Measurements from ENCODE around the gene BRPF3. TPM values are rescaled to one million over a fixed set of nuclear protein-coding genes. Genes with fewer than 3 reads are reported as not detected.

BRPF3 gene
- total and polyA plus RNA-seq, 2 of the 13 experiments (the other 11 are each of a cell fraction or from before 2014, with no cell fraction given): 12.3 to 22.9 TPM

DNA sequence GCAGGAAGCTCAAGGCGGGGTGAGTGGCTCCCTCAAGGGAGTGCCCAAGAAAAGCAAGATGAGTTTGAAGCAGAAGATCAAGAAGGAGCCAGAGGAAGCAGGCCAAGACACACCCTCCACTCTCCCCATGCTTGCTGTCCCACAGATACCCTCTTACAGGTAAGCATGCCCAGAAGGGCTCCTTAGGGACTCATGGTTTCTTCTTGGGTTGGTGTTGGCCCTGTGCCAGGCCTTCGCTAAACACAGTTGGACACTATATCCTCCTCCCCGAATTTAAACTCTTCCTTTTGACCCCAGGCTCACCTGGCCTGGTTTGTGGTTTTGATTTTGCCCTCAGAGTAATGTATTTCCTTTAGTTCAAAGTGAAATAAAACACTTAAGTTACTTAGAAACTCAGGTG is 5.1 kb downstream of the BRPF3 start:
- ATAC-seq: no peak

More for the DNA sequence above, 5.1 kb downstream of the BRPF3 start:
- ChIA-PET CTCF (ENCODE audit: low intra/inter-chr PET ratio, low total read pairs) (no interaction called here), POLR2A (no interaction called here)
- Histone ChIP-seq H3K27me3 (ENCODE audit: control insufficient read depth in 1 of 2, insufficient read depth in 2 of 2, low read length in 2 of 2) (no peaks in the 10 kb centered on the region), H3K79me2 (ENCODE audit: insufficient read depth, low read length) (peaks cover 57% of the 10 kb centered on the region), H3K9ac (ENCODE audit: insufficient read depth, low read depth, low read length) (no peak overlapping the region), H3K9me3 (ENCODE audit: low read length) (no peaks in the 10 kb centered on the region), H3K4me2 (ENCODE audit: low read depth, low read length) (no peak overlapping the region), H3K36me3 (replicated peaks in 1 of 2; ENCODE audit: control insufficient read depth in 1 of 2, insufficient read depth in 2 of 2, low read length in 2 of 2) (peaks cover 38 to 71% of the 10 kb centered on the region in 2 experiments), H4K20me1 (ENCODE audit: insufficient read depth, low read length) (no peaks in the 10 kb centered on the region; the same call in 1 of the 2 replicates), H2AFZ (ENCODE audit: low read length) (no peak overlapping the region), H3K4me1 (ENCODE audit: insufficient read depth, low read length) (peaks cover 20% of the 10 kb centered on the region), H3K27ac (ENCODE audit: extremely low read length, insufficient read depth, low read length) (no peak overlapping the region), H3K4me3 (replicated peaks in 1 of 3; ENCODE audit: insufficient read depth in 1 of 3, low read depth in 2 of 3, low read length in 3 of 3) (no peak overlapping the region)
- DNase-seq (ENCODE audit: low spot score) (no peak), FAIRE-seq (no peak)
- intact Hi-C loops (cut with micrococcal nuclease; ENCODE audit: unreplicated experiment): no loop called here
- 95% methylated on average over 3 of the region's 3 CpGs for WGBS (ENCODE audit: low lambda C conversion rate)
- in situ Hi-C loops (cut with HindIII; ENCODE audit: extremely low pct_ligation_motif_present, low pct_unique_long_range_greater_than_20kb): no loop called here
- no TSS peak for BruUV-seq (replicated peaks)
- no peak for TF ChIP-seq FOXK1 (CRISPR knock-in tag; IDR thresholded peaks at IDR 0.05; ENCODE audit: borderline replicate concordance, low read depth)
- TF ChIP-seq ZNF232 (CRISPR knock-in tag; IDR thresholded peaks at IDR 0.05; ENCODE audit: borderline replicate concordance): no peak
- TF ChIP-seq, protein P1, sequence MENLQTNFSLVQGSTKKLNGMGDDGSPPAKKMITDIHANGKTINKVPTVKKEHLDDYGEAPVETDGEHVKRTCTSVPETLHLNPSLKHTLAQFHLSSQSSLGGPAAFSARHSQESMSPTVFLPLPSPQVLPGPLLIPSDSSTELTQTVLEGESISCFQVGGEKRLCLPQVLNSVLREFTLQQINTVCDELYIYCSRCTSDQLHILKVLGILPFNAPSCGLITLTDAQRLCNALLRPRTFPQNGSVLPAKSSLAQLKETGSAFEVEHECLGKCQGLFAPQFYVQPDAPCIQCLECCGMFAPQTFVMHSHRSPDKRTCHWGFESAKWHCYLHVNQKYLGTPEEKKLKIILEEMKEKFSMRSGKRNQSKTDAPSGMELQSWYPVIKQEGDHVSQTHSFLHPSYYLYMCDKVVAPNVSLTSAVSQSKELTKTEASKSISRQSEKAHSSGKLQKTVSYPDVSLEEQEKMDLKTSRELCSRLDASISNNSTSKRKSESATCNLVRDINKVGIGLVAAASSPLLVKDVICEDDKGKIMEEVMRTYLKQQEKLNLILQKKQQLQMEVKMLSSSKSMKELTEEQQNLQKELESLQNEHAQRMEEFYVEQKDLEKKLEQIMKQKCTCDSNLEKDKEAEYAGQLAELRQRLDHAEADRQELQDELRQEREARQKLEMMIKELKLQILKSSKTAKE (CRISPR knock-in tag; IDR thresholded peaks at IDR 0.05; ENCODE audit: borderline replicate concordance): no peak
- TF ChIP-seq, protein P2, sequence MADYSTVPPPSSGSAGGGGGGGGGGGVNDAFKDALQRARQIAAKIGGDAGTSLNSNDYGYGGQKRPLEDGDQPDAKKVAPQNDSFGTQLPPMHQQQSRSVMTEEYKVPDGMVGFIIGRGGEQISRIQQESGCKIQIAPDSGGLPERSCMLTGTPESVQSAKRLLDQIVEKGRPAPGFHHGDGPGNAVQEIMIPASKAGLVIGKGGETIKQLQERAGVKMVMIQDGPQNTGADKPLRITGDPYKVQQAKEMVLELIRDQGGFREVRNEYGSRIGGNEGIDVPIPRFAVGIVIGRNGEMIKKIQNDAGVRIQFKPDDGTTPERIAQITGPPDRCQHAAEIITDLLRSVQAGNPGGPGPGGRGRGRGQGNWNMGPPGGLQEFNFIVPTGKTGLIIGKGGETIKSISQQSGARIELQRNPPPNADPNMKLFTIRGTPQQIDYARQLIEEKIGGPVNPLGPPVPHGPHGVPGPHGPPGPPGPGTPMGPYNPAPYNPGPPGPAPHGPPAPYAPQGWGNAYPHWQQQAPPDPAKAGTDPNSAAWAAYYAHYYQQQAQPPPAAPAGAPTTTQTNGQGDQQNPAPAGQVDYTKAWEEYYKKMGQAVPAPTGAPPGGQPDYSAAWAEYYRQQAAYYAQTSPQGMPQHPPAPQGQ (CRISPR knock-in tag; IDR thresholded peaks at IDR 0.05; ENCODE audit: borderline replicate concordance): no peak
- no peak for TF ChIP-seq SP5 (CRISPR knock-in tag; IDR thresholded peaks at IDR 0.05; ENCODE audit: borderline replicate concordance, low read depth)
- TF ChIP-seq TARDBP (CRISPR knock-in tag; IDR thresholded peaks at IDR 0.05): no peak
- TF ChIP-seq LCORL (IDR thresholded peaks at IDR 0.05): peak; percentile 80
- no peak for TF ChIP-seq LCORL (CRISPR knock-in tag; IDR thresholded peaks at IDR 0.05)

Measured in HepG2 (cell line).